HG02763 (cell line): Measurements from ENCODE around the gene LILRA5.
"Not testable (repeated sequence)": the region's sequence is repeated elsewhere in the genome, so short reads cannot be mapped to it uniquely, and the experiment has no call there.

Source experiments
- ATAC-seq: cut with Tn5 transposase; IDR thresholded peaks from one replicate; pipeline ENCODE4 v1.9.1; 2021; ENCODE audit warnings: mild to moderate bottlenecking, moderate library complexity; ENCODE audit not compliant: unreplicated experiment

The LILRA5 gene

GRCh38 chr19:54335164-54335563 is 22.2 kb upstream of the LILRA5 start:
- ATAC-seq, result no peak

GRCh38 chr19:54333586-54334298 is 20.8 kb upstream of the LILRA5 start:
- no peak for ATAC-seq

- ATAC-seq, result no peak
Observed at GRCh38 chr19:54332149-54332548, 19.2 kb upstream of the LILRA5 start.

- ATAC-seq, result no peak
Observed at GRCh38 chr19:54331626-54332025, 18.7 kb upstream of the LILRA5 start.

GRCh38 chr19:54329476-54330165 is 16.7 kb upstream of the LILRA5 start:
- no peak for ATAC-seq

- ATAC-seq, result not testable (repeated sequence)
Observed at GRCh38 chr19:54328781-54329180, 15.8 kb upstream of the LILRA5 start.

- ATAC-seq, result no peak
Observed at GRCh38 chr19:54325631-54326030, 12.7 kb upstream of the LILRA5 start.

GRCh38 chr19:54325194-54325621 is 12.2 kb upstream of the LILRA5 start:
- no peak for ATAC-seq

GRCh38 chr19:54324071-54324470 is 11.1 kb upstream of the LILRA5 start:
- no peak for ATAC-seq

- not testable (repeated sequence) for ATAC-seq
Observed at GRCh38 chr19:54322934-54323333, 10.0 kb upstream of the LILRA5 start.

GRCh38 chr19:54322295-54322694 is 9.3 kb upstream of the LILRA5 start:
- ATAC-seq, result not testable (repeated sequence)

GRCh38 chr19:54319892-54320670 is 7.1 kb upstream of the LILRA5 start:
- no peak for ATAC-seq

GRCh38 chr19:54319049-54319448 is 6.1 kb upstream of the LILRA5 start:
- ATAC-seq, result no peak

GRCh38 chr19:54317965-54318240 is 4.9 kb upstream of the LILRA5 start:
- no peak for ATAC-seq

GRCh38 chr19:54317108-54317964 is 4.4 kb upstream of the LILRA5 start:
- no peak for ATAC-seq

GRCh38 chr19:54316746-54317107 is 3.8 kb upstream of the LILRA5 start:
- no peak for ATAC-seq

GRCh38 chr19:54315956-54316355 is 3.0 kb upstream of the LILRA5 start:
- ATAC-seq, result no peak

GRCh38 chr19:54312011-54312410 is 955 bp downstream of the LILRA5 start:
- no peak for ATAC-seq

- ATAC-seq, result no peak
Observed at GRCh38 chr19:54311486-54311885, 1.5 kb downstream of the LILRA5 start.

- ATAC-seq, result no peak
Observed at GRCh38 chr19:54310543-54310942, 2.4 kb downstream of the LILRA5 start.

- no peak for ATAC-seq
Observed at GRCh38 chr19:54309811-54310210, 3.2 kb downstream of the LILRA5 start.
